GM18508 (cell line): ENCODE measurements around the gene GPC4.

Experiments used
- ATAC-seq: cut with Tn5 transposase; IDR thresholded peaks from one replicate; pipeline ENCODE4 v1.9.1; 2021; ENCODE audit warnings: moderate number of reproducible peaks; ENCODE audit not compliant: insufficient read depth, unreplicated experiment

Gene GPC4

GRCh38 chrX:133415276-133416105, at the start of gene GPC4:
GPC4 (minus strand) TSS chrX:133415489; CDS start chrX:133414965, 524 bp downstream.
- ATAC-seq: no peak

- no peak for ATAC-seq
Observed at GRCh38 chrX:133461231-133461630, 45.9 kb upstream of the GPC4 start.

- no peak for ATAC-seq
Observed at GRCh38 chrX:133454924-133455323, 39.6 kb upstream of the GPC4 start.

GRCh38 chrX:133454491-133454914, 39.2 kb upstream of the GPC4 start:
- no peak for ATAC-seq

- no peak for ATAC-seq
Observed at GRCh38 chrX:133448512-133449076, 33.3 kb upstream of the GPC4 start.

GRCh38 chrX:133444952-133445831, 29.9 kb upstream of the GPC4 start:
- no peak for ATAC-seq

- no peak for ATAC-seq
Observed at GRCh38 chrX:133444196-133444595, 28.9 kb upstream of the GPC4 start.

GRCh38 chrX:133440797-133441163, 25.5 kb upstream of the GPC4 start:
- ATAC-seq: no peak

GRCh38 chrX:133440081-133440796, 24.9 kb upstream of the GPC4 start:
- no peak for ATAC-seq

- no peak for ATAC-seq
Observed at GRCh38 chrX:133437766-133438165, 22.5 kb upstream of the GPC4 start.

- ATAC-seq: no peak
Observed at GRCh38 chrX:133437356-133437755, 22.1 kb upstream of the GPC4 start.

- no peak for ATAC-seq
Observed at GRCh38 chrX:133435544-133436124, 20.3 kb upstream of the GPC4 start.

- ATAC-seq: no peak
Observed at GRCh38 chrX:133434197-133434820, 19.0 kb upstream of the GPC4 start.

GRCh38 chrX:133419911-133420310, 4.6 kb upstream of the GPC4 start:
- ATAC-seq: no peak

GRCh38 chrX:133418588-133418987, 3.3 kb upstream of the GPC4 start:
- no peak for ATAC-seq

- ATAC-seq: no peak
Observed at GRCh38 chrX:133417364-133417763, 2.1 kb upstream of the GPC4 start.

- no peak for ATAC-seq
Observed at GRCh38 chrX:133414406-133415275, 648 bp downstream of the GPC4 start.

- no peak for ATAC-seq
Observed at GRCh38 chrX:133413218-133413925, 1.9 kb downstream of the GPC4 start.
